Measurements from ENCODE around the gene COL16A1. TPM values are rescaled to one million over a fixed set of nuclear protein-coding genes. Genes with fewer than 3 reads are reported as not detected.

COL16A1 gene
- total and polyA plus RNA-seq, 2 of the 4 experiments (the other 2 are of a cell fraction) = 34.2 to 62.8 TPM

GRCh38 chr1:31735571-31735970, 31.8 kb upstream of the COL16A1 start (continued):
- TF ChIP-seq, protein P1, sequence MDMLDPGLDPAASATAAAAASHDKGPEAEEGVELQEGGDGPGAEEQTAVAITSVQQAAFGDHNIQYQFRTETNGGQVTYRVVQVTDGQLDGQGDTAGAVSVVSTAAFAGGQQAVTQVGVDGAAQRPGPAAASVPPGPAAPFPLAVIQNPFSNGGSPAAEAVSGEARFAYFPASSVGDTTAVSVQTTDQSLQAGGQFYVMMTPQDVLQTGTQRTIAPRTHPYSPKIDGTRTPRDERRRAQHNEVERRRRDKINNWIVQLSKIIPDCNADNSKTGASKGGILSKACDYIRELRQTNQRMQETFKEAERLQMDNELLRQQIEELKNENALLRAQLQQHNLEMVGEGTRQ (IDR thresholded peaks at IDR 0.05; ENCODE audit: low read depth, low read length) = no peak
- TF ChIP-seq NFE2L2 (IDR thresholded peaks at IDR 0.05; ENCODE audit: low read depth, low read length) (no peak), CHD1 (IDR thresholded peaks at IDR 0.05; ENCODE audit: low read depth, low read length) (no peak), BHLHE40 (IDR thresholded peaks at IDR 0.05; ENCODE audit: low read depth, low read length) (no peak)

GRCh38 chr1:31734582-31735107, 30.8 kb upstream of the COL16A1 start:
- dilution Hi-C loops (cut with HindIII; ENCODE audit: low sequenced_read_pairs, unreplicated experiment) (no loop called here), intact Hi-C loops (cut with micrococcal nuclease) (no loop called here), in situ Hi-C loops (cut with MboI; ENCODE audit: low sequenced_read_pairs) (no loop called here)
- Histone ChIP-seq H3K9me1 (ENCODE audit: insufficient read depth, low read length) (no peaks in the 10 kb centered on the region; the same call in 1 of the 2 replicates), H3K23ac (ENCODE audit: low read depth, low read length) (no peak overlapping the region), H3K9ac (ENCODE audit: low read depth, low read length) (no peak overlapping the region), H2BK5ac (ENCODE audit: low read depth, low read length, poor library complexity, severe bottlenecking) (no peak overlapping the region), H3K9me3 (ENCODE audit: control insufficient read depth, insufficient read depth, low read length) (no peaks in the 10 kb centered on the region), H3K56ac (ENCODE audit: extremely low read depth, insufficient read depth, low read length) (no peak overlapping the region), H2BK20ac (ENCODE audit: low read depth, low read length) (no peak overlapping the region), H3K14ac (replicated peaks; ENCODE audit: low read depth, low read length) (no peak overlapping the region), H4K5ac (ENCODE audit: low read depth, low read length) (no peak overlapping the region), H3K79me1 (ENCODE audit: low read depth in 1 of 2, low read length in 2 of 2) (no peaks in the 10 kb centered on the region), H2AK5ac (ENCODE audit: low read depth, low read length) (no peak overlapping the region), H4K20me1 (ENCODE audit: insufficient read depth, low read length) (no peaks in the 10 kb centered on the region; the same call in 1 of the 2 replicates), H2AFZ (replicated peaks; ENCODE audit: low read length, poor library complexity) (no peak overlapping the region), H3K18ac (ENCODE audit: low read depth, low read length) (no peak overlapping the region), H3K36me3 (ENCODE audit: control insufficient read depth, insufficient read depth, low read length) (peaks cover 11% of the 10 kb centered on the region; the same call in 1 of the 2 replicates), H3K27me3 (ENCODE audit: control insufficient read depth, insufficient read depth, low read length) (no peaks in the 10 kb centered on the region), H4K8ac (ENCODE audit: low read depth in 2 of 2, low read length in 2 of 2) (no peak overlapping the region), H2AK9ac (replicated peaks; ENCODE audit: low read depth, low read length, poor library complexity) (no peak overlapping the region), H2BK15ac (ENCODE audit: low read depth, low read length) (no peak overlapping the region), H3K4me1 (ENCODE audit: control insufficient read depth, insufficient read depth, low read length) (no peaks in the 10 kb centered on the region), H2BK120ac (ENCODE audit: low read depth, low read length) (no peak overlapping the region), H4K91ac (ENCODE audit: insufficient read depth, low read depth, low read length) (no peak overlapping the region), H3K4me2 (ENCODE audit: low read depth, low read length) (no peak overlapping the region), H3K4ac (ENCODE audit: low read depth, low read length) (no peak overlapping the region), H3K27ac (ENCODE audit: insufficient read depth, low read length) (no peak overlapping the region), H3K4me3 (ENCODE audit: insufficient read depth, low read depth, low read length) (no peak overlapping the region)
- peak; percentile 32 for DNase-seq
- ChIA-PET CTCF (interaction anchor here (1.0 to 1.8 kb wide), 3 partner anchors 12 to 28 kb away, joined by 4 to 9 read pairs (median 7); no protein-coding TSS in a partner anchor), POLR2A (ENCODE audit: unreplicated experiment) (no interaction called here)
- no CpG with 5 or more reads among the region's 7 CpGs for WGBS, 2 experiments (ENCODE audit: extremely low coverage in 2 of 2, insufficient read length in 1 of 2)
- BruUV-seq (replicated peaks) = no TSS peak
- peak; percentile 72 for ATAC-seq (ENCODE audit: low read depth)
- TF ChIP-seq BHLHE40 (IDR thresholded peaks at IDR 0.05; ENCODE audit: low read depth, low read length) = no peak
- no peak for TF ChIP-seq CHD1 (IDR thresholded peaks at IDR 0.05; ENCODE audit: low read depth, low read length)
- TF ChIP-seq RAD21 (IDR thresholded peaks at IDR 0.05; ENCODE audit: low read length) = no peak
- no peak for TF ChIP-seq SMC3 (IDR thresholded peaks at IDR 0.05; ENCODE audit: low read depth, low read length)
- TF ChIP-seq, protein P1 (IDR thresholded peaks at IDR 0.05; ENCODE audit: low read depth, low read length) = no peak
- TF ChIP-seq RFX5 (IDR thresholded peaks at IDR 0.05; ENCODE audit: low read depth, low read length) = no peak
- TF ChIP-seq MAFK (IDR thresholded peaks at IDR 0.05; ENCODE audit: low read depth, low read length) = no peak
- no peak for TF ChIP-seq RCOR1 (IDR thresholded peaks at IDR 0.05; ENCODE audit: insufficient replicate concordance, low read length)
- TF ChIP-seq POLR2A (IDR thresholded peaks at IDR 0.05; ENCODE audit: low read depth, low read length) = no peak
- TF ChIP-seq MAZ (IDR thresholded peaks at IDR 0.05; ENCODE audit: borderline replicate concordance, low read depth, low read length) = no peak
- no peak for TF ChIP-seq CTCF (conservative IDR thresholded peaks at IDR 0.05; ENCODE audit: low read depth, low read length)

Data from IMR-90 (cell line).